Stimulated activated CD4-positive, alpha-beta T cell treated with anti-CD3 and anti-CD28 coated beads, Interleukin-2, amount 100 ng/mL, for 48 hours (primary cell): ENCODE measurements around the gene LMCD1.
"Not testable (repeated sequence)": the region's sequence is repeated elsewhere in the genome, so short reads cannot be mapped to it uniquely, and the experiment has no call there.

Source experiments
- DNase-seq, 2 donors: peaks; one replicate each; pipeline ENCODE4 v3.0.0-alpha.2; 2020

The LMCD1 gene

DNA sequence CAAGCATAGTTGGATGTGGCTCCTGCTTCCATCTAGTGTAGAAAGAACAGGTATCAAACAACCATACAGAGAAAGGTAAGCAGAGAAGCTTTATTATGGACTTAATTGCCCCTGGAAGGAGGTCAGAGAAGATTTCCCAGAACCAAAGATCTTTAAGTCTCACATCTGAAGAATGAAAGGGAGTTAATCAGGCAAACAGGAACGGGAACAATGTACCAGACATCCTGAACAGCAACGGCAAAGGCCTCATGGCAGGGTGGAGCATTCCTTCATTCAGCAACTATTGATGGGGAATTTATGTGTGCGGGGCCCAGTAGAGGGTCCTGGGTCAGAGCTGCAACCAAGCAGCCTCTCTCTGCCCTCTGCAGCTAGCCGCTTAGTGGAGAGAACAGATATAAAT is 61.5 kb downstream of the LMCD1 start:
- no peak for DNase-seq

DNA sequence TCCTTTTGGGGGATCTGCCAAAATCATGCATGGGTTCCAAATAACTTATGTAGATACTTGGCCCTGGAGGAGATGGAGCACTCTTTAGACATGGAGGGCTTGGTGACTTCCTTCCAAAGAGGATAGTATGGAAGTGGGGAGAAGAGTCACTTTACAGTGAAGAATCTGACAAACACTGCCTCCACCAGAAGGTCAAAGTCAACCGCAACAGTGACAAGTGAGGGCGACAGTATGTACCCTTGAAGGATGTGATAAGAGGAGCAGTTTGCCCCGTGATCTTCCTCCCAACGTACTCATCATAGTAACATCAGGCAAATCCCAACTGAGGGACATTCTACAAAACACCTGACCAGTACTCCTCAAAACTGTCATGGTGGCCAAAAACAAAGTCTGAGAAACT is 62.0 kb downstream of the LMCD1 start:
- DNase-seq, result no peak

DNA sequence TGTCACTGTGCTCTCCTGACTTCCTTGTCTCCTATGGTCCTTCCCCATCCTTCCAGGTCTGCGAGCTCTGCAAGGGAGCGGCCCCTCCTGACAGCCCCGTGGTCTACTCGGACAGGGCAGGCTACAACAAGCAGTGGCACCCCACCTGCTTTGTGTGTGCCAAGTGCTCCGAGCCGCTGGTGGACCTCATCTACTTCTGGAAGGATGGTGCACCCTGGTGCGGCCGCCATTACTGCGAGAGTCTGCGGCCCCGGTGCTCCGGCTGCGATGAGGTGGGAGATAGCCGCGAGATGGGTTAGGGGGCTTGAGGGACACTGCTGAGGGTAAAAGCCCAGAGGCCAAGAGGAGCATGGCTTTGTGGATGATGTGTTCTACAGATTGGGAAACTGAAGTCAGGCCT is 63.8 kb downstream of the LMCD1 start:
- DNase-seq, result no peak

DNA sequence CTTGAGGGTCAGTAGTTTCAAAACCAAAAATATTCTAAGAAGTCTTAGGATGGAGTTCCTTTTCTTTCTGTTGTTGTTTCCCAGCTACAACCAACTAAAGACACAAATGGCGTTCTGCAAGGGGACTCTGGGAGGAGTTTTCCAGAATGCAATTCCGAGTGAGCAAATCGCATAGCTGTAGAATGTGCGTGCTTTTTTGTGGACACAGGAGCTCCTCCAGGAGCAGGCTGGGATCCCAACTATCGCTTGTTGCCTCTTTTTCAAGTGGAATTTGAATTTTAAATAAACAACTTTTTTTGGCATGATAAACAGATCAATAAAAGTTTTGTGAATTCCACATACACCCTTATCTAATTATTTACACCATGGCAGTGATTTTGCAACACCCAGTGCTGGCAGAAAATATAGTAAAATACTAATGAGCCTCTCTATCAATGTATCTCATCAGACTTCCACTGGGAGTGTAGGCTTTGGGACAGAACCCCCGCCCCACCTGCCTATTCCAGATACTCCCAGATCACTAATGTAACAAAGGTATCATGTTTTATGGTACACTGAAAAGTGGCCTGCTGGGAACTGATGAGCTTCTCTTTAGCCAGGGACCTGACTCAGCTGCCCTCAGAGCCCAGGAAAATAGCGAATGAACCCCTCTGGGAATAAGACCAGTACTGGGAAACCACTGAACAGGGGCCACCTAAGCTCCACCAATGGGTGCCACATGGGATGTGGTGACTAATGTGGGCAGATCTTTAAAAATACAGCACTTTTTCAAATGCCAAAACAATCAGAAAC is 66.4 kb downstream of the LMCD1 start:
- DNase-seq, result no peak

DNA sequence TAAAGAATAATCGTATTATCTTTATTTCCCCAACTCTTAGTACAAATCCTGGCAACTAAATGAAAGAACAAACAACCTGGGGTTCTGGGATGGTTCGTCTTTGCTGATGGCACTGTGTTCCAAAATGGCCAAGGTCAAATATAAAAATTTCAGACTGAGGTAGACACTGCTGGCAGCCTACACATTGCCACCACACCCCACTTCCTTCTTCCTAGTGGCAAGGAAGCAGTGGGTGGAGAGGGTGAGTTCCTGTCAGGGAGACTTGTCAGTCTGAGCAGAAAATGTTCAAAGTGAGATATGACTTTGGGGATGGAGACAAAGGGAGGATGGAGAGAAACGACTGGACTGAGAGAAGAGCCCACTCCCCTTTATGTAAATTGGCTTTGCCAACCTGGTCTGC is 69.6 kb downstream of the LMCD1 start:
- DNase-seq, result no peak

DNA sequence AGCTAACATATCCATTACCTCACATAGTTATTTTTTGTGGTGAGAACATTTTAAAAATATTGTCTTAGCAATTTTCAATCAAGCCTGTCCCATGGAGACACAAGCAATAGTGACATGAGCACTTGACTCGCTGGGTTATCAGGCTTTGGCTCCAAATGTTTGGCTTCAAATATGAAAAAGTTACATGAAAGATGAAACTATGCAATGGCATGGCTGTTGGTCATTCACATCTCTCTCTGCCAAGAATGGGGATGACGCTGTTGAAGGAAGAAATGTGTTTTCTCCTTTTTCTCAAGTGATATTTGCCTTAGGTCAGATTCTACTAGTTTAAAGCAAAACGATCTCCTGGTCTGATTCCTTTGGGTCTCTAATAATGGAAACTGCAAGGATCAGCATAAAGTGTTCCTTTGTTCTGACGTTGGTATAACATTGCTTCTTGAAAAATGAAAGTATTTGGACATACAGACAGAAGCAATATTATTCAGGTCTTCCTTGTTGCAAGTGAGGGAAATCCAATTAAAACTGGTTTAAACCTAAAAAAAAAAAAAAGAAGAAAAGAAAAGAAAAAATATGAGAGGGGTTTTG is 71.8 kb downstream of the LMCD1 start:
- no peak for DNase-seq

DNA sequence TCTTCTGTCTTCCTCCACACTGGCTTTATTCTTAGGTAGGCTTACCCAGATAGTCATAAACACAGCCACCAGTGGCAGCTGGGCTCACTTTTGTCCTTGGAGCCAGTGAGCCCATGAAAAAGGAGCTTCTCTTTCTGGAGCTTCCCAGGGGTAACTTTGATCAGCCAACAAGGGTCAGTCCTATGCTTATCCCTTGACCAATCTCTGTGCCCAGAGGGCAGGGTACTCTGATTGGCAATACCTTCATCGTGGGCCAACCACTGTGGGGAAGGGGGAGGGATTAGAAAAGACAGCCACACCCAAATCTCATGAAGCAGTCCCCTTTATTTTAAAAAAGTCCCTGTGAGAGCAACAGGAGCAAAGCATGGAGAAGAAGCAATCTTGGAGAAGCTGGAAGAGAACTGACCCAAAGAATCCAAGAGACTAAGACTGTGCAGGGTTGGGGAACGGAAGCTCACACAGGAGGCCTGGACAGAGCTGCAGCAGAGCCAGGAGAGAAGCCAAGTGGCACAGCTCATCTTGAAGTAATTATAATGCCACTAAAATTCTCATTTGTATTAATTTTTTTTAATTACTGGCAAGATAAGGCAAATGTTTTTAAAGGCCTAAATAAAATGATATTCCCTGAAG is 72.5 kb downstream of the LMCD1 start:
- no peak for DNase-seq

DNA sequence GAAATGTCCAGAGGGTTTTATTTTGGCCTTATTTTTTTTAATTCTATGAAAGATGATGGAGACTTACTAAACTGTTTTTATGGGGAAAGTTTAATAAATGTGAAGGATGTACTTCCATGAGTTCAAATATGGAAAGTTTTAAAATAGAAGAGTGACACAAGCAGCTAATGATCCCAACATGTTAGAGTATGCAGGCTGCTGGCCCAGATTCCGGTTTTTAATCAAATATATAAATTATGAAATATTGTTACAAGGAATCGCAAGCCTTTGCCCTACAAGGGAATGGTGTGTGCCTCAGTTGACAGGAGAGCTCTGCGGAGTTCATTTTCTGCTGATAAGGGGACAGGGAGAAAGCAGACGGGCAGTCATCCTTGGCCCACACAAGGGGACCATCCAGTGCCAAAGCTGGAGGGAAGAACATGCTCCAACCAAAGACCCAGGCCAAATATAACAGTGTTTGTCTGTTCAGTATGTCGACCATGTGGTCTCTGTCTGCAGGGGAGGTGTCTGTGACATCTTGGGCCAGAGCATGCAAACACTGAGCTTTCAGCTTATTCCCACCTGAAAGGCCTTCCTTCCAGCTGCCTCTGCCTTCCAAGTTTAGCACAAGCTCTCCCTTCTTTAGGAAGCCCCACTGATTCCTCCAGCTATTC is 73.2 kb downstream of the LMCD1 start:
- DNase-seq, result no peak

DNA sequence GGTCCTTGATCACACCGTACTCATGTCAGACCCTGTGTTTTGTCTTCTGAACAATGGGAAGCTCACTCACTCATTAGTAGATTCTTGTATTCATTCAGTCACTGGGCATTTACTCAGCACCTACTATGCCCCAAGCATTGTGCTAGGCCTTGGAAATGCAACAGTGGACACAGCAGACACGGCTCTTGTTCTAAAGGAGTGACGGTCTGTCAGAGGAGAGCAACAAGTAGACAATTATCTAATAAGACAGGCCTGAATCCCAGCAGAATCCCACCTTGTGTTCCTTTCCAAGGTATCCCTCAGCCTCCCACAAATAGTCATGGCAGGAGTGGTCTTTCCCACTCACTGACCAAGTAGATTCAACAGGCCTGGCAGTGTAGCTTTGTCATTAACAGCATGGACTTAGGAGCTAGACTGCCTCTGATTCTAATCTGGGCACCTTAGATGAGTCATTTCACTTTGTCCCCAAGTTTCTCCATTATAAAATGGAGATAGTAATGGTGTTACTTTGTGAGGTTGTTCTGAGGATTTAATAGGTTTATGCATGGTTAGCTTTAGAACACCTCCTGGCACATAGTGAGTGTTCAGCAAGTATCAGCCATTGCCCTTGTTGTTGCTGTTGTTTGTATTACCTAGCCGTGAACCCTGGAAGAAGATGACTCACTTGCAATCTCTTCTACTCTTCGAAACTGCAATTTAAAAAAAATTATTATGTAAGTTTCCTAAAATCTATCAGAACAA is 73.9 kb downstream of the LMCD1 start:
- DNase-seq, result no peak

DNA sequence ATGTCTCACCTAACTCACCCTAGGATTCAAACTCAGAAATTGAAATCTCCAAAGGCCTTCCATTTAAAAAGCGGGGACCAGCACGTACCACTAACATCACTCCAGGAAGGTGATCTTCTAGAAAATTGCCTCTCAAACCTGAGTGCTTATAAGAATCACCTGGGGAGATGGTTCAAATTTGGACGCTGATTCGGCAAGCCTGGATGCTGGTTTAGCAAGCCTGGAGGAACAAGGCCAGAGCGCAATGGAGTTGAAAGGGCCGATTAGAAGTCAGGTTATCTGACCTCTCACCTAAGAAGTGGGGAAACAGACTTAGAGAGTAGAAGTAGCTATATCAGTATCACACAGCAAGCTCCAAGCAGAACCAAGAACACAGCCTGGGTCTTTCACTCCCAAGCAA is 74.8 kb downstream of the LMCD1 start:
- DNase-seq, result no peak

DNA sequence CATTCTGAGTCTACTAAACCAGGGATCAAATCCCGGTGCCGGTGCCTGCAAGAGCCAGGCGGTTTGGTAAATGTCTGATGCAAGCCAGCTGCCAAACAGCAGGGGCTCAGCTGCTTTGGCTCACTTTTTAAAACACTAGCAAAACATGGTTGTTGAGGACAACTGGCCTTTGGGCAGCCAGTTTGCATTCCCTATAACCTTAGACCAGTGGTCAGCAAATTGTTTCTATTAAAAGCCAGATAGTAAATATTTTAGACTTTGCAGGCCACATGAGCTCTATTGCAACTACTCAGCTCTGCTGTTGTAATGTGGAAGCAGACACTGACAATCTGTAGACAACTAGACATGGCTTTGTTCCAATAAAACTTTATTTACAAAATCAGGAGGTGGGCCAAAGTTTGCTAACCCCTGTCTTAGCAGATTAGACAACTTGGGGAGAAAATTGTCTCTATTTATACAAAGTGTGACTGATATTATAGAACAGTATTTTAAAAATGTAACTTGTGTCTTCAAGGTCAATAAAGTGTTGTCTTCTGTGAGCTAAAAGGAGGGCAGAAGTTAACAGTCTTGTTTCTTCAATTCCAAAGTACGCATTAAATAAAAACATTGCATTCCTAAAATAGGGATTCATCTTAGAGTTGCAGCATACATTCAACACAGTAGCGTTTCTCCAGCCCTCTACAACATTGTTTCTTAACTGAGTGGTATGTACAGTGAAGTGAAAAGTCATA is 75.4 kb downstream of the LMCD1 start:
- no peak for DNase-seq

DNA sequence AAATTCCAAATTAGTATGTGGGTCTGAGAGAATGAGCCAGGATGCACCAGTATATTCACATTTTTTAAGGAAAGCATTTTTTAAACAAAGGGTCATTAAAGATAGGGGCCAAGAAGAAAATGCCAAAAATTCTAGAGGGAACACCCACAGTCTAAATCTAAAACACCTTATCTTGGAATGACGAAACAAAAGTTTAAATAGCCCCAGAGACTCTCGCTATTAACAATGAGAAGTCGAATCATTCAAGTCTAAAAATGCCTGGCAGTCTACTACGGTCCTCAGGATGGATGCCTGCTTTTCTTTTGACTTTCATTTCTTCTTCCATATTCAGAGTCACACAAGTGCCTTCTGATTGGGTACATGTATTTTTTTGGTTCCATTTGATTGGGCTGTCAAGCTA is 76.7 kb downstream of the LMCD1 start:
- DNase-seq, result no peak

DNA sequence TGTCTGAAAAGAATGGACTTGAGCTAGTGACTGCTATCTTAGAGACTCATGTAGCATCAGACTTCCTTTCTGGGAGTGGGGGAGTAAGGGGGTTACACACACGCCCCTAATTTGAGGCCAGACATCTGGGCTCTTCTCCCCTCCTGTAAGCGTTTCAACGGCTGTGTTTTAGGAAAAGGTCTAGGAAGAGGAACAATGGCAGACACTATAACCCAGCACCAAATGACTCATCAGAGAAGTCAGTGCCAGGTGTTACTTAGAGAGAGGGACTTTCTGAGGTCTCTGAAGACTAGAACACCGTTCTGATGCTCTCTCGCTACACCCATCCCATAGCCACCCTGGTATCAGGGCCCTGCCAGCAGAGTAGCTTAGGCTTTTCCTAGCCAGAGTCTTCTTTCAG is 77.5 kb downstream of the LMCD1 start:
- no peak for DNase-seq

DNA sequence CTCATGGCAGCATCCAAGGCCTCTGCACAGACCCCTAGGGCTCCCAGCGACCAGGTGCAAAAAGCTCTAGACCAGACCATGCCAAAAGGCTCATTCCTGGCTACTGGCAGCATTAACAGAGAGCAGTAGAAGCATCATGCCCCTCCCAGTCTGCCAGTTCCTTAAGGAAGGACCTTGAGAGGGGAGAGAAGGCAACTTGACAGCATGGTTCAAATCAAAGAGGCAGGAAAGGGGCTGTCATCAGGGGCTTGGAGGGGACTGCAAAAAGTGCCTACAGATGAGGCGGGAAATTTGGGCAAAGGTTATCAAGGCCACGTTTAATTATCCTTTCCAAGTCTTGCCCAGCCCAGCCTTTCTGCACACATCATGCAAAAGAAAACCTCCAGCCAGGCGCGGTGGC is 78.3 kb downstream of the LMCD1 start:
- DNase-seq, result no peak

DNA sequence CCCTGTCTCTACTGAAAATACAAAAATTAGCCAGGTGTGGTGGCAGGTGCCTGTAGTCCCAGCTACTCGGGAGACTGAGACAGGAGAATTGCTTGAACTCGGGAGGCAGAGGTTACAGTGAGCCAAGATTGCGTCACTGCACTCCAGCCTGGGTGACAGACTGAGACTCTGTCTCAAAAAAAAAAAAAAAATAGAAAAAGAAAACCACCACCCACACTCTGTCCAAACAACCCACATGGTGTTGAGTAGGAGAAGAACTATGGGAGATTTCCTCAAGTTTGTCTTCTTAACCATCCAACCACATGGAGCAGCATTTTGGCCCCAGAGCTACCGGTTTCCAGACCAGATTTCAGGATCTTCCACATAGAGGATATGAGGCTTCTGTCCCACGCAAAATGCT is 78.8 kb downstream of the LMCD1 start:
- not testable (repeated sequence) for DNase-seq

DNA sequence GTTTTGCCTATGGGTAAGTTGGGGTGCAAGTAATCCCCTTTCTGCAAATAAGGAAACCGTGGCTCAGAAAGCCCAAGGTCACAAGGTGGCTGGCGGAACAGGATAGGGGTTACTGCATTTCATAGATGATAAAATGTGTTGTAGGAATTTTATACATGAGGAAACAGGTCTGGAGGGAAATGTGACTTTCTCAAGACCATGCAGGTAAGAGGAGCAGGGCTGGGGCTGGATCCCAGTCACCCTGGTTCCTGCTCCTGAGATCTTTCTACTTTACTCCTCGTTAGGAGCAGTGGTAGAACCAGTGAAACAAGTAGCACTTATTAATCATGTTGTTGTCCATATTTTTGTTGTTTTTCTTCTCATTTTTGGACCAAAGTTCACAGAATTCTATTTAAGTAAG is 79.8 kb downstream of the LMCD1 start:
- no peak for DNase-seq

DNA sequence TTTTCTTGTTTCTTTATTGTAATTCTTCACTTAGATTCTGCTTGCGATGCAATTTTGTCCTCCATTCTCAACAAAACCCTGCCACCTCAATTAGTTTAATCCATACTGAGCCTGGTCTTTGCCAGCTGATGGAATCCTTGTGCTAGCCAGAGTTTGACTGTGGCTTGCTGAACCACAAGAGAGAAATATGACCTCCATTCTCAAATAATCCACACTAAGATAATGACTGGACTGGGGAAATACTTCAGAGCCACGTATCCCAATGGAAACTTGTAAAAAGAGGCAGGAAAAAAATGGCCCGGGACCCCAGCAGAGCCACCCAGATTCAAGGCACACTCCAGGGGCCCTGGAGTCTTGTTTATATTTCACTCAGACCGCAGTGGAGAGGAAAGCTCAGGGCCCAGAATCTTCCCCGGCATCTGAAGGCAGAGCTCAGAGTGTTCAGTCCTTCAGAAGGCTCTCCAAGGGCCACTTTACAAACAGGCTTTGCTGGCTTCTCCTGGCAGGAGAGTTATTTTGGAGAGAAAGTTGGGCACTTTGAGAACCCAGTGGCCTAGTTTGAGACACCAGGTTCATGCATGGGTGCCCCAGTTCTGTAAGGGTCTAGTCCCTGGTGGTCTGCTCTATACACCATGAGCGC is 80.3 kb downstream of the LMCD1 start:
- no peak for DNase-seq

DNA sequence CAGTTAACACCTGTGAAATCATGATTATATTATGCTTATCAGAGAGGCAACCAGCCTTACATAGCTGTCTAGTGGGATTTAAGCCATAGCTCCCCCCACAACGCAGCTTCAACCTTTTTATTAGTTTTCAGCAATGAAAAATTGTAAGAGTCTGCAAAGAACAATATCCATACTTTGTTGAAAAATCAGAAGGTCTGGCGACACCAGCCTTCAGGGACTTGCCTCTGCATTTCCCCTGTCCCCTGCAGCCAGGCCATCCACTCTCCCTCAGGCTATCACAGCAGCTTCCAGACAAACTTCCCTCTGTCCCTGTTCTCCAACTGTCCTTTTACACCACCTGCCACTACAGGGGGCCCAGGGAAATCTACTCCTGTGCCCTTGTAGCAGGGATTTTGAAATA is 83.0 kb downstream of the LMCD1 start:
- DNase-seq, result no peak

DNA sequence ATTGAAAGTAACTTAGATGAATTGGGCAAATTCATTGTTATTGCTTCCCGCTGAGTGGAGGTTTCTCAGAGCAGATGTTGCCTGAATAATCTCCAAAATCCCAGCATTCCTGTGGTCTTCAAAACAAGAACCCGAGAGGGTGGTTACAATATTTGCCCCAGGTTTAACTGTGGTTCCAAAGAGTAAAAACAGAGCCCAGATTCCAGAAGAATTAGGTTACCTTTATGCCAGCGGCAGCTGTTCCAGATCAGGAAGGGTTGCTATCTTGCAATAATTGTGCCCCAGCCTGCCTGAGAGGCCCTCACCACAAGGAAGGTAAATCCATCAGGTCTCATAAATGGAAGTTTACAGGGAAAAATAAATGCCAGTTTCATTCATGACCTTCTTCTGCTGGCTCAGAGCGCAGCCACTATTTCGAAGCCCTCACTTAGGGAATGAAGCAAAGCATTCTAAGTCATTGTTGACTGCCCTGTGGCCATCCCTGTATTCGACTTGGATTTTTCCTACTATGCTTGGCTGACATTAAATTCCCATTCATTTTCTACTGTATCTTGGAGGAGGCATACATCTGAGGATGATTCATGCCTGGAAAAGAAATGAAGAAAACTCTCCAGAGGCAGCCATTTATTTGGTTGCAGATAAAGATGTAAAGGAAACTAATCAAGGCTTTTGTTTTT is 88.4 kb downstream of the LMCD1 start:
- no peak for DNase-seq

DNA sequence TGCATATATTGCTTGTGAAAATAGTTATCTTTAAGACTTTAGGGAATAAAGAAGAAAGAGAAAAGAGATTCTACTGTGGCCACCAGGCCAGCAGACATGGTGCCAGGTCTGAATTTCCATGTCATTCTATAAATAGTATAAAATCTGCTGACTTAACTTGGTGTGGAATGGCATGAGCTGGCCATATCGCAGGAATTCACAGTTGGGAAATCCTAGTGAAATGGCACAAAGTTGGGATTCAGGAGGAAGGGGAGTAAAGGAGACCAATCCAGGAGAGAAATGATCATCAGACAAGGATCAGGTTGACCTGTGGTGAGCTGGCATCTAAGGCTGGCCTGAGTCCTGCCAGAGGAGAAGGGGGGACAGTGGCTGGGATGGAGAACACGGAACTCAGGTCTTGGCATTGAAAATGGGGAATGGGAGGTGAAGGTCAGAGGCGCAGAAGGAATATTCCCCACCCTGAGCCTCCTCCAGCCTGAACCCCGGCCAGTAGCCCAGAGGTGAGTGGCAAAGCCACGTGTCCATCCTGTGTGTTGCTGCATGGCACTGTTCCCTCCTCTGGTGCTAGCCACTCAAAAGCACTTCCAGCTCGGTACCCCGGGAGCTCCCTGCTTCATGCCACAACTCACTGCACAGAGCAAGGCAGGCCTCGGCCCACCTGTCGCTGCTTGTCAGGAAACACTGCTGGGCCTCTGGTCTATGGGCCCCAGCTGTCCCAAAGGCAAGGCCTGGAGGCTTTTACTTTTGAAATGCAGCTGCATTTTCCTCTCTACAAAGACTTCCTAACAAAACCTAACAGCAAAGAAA is 91.6 kb downstream of the LMCD1 start:
- DNase-seq, result no peak

DNA sequence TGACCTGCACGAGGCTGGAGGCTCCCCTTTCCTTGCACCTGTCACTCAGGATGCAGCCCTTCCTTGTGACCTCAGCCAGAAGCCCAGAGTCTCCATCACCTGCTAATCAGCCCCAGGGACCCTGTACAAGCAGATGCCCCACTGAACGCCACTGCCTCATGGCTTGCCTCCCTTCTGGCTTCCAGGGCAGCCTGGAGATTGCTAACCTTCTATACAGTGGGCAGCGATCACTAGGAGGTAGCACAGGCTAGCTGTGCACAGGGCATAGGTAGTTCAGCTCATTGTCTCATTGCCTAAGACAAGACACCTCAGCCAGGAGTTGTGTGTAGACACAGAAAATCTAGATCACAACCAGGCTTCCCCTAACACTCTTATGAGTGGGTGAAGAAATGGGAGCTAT is 93.6 kb downstream of the LMCD1 start:
- DNase-seq, result no peak
